Measurements from ENCODE around the gene SUN2.

Gene SUN2

GRCh38 chr22:38689651-38690050, 66.1 kb downstream of the SUN2 start:
- no peak for DNase-seq

DNA sequence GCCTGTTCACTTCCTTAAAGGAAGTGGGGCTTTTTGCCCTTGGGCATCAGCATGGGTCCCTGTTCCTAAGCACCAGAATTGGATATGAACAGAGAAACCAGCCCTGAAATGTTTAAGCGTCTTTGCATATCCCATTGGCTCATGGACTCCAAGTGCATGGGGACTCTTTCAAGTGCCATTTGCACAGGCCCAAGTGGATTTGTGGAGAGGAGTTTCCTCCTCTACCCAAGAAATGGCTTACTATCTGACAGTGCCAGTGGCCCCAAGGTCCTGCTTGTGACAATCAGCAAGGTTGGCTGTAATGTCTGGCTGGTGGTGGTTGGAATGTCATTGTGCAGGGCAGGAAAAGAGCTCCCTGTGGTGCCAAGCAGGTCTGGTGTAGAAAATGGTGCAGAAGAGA, 70.0 kb downstream of the SUN2 start:
- DNase-seq: no peak

- DNase-seq: no peak
Measured at GRCh38 chr22:38684895-38685294, 70.9 kb downstream of the SUN2 start.

All from amniotic stem cell (primary cell).